SK-N-DZ (cell line): ENCODE results near the gene TAF5. TPM values are rescaled to one million over a fixed set of nuclear protein-coding genes. Genes with fewer than 3 reads are reported as not detected.
A peak's percentile ranks its signal among the peaks of the same experiment; 100 is the strongest.
"Not testable (repeated sequence)": the region's sequence is repeated elsewhere in the genome, so short reads cannot be mapped to it uniquely, and the experiment has no call there.

Experiments used
- DNase-seq: peaks from one replicate; pipeline ENCODE4 v3.0.0-alpha.2; 2015; ENCODE audit warnings: low spot score
- polyA plus RNA-seq, 2 experiments: library from polyadenylated mRNA; depleted of rRNA; stranded (reverse); fragments of >200 nt; gene quantifications; 2 replicates each; pipeline ENCODE4 v1.2.3, GENCODE V29; 2014

TAF5 gene
- polyA plus RNA-seq (2014; cell fraction: cytosol; rRNA removed): 22.3 and 23.1 TPM in 2 replicates
- 16.3 and 20.6 TPM in 2 replicates for polyA plus RNA-seq (2014; cell fraction: nucleus; rRNA removed)

GRCh38 chr10:103367782-103368518, at the start of gene TAF5:
TSS of gene TAF5 (plus strand) at chr10:103367976. CDS start at chr10:103367990, 14 bp downstream.
- DNase-seq: peak; percentile 96

- no peak for DNase-seq
These were observed 39.9 kb upstream of the TAF5 start for GRCh38 chr10:103327906-103328305.

DNA sequence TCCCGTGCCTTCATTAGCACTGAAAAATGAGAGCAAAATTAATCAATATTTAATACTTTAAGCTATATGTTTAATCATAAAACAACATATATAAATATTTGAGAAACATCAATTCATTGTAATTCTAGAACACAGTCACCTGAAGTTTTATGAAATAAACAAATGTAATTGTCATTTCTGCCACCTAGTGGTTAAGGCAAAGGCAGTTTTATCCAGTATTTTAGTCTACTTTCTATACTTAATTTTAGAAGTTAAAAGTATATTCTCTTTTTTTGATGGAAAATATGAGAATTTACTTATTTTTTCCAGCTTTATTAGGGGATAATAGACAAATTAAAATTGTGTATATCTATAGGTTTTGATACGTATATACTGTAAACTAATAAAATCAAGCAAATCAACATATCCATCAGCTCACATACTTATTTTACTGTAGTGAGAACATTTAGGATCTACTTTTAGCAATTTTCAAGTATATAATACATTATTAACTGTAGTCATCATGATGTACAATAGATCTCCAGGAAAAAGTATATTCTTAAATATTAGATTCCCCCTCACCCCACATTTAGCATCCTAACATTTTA, 33.7 kb upstream of the TAF5 start:
- no peak for DNase-seq

- no peak for DNase-seq
These were observed 33.2 kb upstream of the TAF5 start for GRCh38 chr10:103334567-103334966.

GRCh38 chr10:103336370-103336769, 31.4 kb upstream of the TAF5 start:
- no peak for DNase-seq

GRCh38 chr10:103350175-103350516, 17.6 kb upstream of the TAF5 start:
- no peak for DNase-seq

GRCh38 chr10:103350517-103351260, 17.1 kb upstream of the TAF5 start, which contains the start of gene PCGF6:
TSS of gene PCGF6 (minus strand) at chr10:103351140. CDS start at chr10:103351066, 74 bp downstream.
- DNase-seq: peak; percentile 90

DNA sequence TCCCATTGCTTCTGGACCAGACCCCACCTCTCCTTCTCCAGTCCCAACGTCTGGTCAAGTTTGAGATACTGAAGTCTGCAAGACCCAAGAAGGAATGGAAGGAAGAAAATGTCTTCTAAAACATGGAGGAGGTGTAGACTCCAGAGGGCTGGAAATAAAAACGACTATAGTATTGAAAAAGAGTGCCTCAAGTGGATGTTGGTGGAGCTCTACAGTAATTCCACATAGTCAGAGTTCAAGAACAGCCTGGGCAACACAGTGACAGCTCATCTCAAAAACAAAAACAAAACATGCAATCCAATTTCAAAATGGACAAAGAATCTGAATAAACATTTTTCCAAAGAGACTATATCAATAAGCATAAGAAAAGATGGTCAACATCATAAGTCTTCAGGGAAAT, 14.5 kb upstream of the TAF5 start:
- DNase-seq: no peak

DNA sequence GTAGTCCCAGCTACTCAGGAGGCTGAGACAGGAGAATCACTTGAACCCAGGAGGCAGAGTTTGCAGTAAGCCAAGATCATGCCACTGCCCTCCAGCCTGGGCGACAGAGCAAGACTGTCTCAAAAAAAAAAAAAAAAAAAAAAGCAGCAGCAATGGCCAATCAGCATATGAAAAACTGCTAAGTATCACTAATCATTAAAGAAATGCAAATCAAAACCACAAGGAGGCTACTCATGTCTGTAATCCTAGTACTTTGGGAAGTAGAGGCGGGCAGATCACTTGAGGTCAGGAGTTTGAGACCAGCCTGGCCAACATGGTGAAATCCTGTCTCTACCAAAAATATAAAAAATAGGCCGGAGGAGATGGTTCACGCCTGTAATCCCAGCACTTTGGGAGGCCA, 13.2 kb upstream of the TAF5 start:
- DNase-seq: not testable (repeated sequence)

- no peak for DNase-seq
These were observed 11.7 kb upstream of the TAF5 start for GRCh38 chr10:103355906-103356599.

- not testable (repeated sequence) for DNase-seq
These were observed 8.3 kb upstream of the TAF5 start for GRCh38 chr10:103359493-103359892.

- not testable (repeated sequence) for DNase-seq
These were observed 7.0 kb upstream of the TAF5 start for GRCh38 chr10:103360791-103361190.

- no peak for DNase-seq
These were observed 396 bp upstream of the TAF5 start for GRCh38 chr10:103367379-103367781.

DNA sequence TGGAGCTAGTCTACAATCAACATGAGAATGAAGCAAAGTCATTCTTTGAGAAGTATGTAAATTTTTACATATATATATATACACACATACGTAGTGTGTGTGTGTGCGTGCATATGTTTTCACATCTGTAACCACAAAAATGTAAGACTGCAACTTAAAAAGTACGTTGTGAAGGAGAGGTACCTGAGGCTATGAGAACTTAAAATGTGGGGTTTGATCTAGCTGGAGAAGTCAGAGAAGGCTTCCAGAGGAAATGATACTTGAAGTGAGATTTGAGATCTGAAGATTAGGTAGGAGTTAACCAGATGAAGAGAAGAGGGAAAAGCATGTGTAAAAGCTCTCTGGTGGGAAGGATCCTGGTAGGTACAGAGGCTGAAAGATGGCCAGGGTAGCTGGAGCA, 5.8 kb downstream of the TAF5 start:
- no peak for DNase-seq

DNA sequence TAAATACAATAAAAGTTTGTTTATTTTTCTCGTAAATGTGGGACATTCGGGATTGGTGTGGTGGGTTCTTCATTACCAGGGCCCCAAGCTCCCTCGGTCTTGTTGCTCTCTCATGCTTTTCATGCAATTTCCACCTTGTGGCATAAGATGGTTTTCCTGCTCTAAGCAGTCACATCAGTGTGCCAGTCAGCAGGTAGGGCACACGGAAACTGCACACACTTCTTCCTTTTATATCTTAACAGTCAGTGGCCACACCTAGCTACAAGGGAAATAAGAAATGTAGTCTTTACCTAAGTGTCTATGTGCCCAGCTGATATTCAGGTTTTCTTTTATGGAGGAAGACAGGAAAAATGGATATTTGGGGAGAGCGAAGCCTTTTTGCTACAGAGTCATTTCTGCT, 6.5 kb downstream of the TAF5 start:
- DNase-seq: no peak

DNA sequence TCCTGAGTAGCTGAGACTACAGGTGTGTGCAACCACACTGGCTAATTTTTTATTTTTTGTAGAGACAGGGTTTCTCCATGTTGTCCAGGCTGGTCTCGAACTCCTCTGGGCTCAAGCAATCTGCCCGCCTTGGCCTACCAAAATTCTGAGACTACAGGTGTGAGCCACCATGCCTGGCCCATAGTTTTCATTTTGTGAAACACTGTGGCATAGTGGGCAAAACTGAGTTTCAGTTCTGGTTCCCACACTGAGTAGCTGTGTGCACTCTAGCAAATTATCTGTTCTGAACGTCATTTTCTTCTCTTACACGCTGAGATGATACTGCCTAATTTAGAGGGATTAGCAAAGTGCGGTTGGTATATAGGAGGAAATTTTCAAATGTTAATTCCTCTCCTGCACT, 15.0 kb downstream of the TAF5 start:
- no peak for DNase-seq

DNA sequence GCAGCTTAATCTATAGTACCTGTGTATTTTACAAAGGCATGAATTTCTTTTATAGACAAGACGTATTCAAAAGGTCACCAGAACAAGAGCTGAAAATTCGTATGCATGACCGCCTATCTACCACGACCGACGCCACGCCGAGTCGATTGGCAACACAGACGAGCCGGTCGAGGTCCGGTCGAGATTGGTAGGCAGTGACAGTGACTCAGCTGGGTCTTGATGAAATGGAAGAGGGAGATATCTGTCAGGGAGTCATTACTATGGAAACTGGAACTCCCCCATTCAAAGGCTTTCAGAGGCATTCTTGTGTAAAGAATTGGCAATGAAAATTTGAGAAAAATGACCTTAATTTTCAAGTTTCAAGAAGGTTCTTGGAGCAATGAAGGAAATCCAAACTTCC, 26.4 kb downstream of the TAF5 start:
- no peak for DNase-seq

GRCh38 chr10:103395754-103396066, 27.9 kb downstream of the TAF5 start:
- DNase-seq: no peak

GRCh38 chr10:103396067-103396788, 28.5 kb downstream of the TAF5 start, which contains the start of the genes ATP5MK and PDCD11:
TSS of gene ATP5MK (minus strand) at chr10:103396475. CDS start at chr10:103392457, 4,018 bp downstream.
TSS of gene PDCD11 (plus strand) at chr10:103396626. CDS start at chr10:103398427, 1,801 bp downstream.
- peak; percentile 99 for DNase-seq

DNA sequence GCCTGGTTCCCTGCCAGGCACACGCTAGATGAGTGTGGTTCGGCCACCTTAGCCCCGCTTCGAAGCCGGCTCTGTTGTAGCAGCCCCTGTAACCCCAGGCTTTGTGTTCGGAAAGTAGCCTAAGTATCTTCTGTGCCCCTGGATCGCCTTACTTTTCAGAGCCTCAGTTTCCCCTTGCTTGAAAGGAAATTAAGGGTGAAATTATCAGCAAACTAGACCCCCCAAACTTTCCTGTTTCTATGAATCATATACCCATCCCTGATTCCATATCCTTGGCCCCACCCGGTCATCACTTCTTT, 29.0 kb downstream of the TAF5 start:
- no peak for DNase-seq

GRCh38 chr10:103397191-103397825, 29.5 kb downstream of the TAF5 start:
- DNase-seq: no peak
